Peyer's patch (tissue), 4 donors: ENCODE data around the gene CELF2.

Experiments
- CTCF ChIP-seq, 6 experiments: fragments of 450-650 bp in 4 of 6; fragments of 200-600 bp in 2 of 6; sonication (generic) in 1 of 6; IDR thresholded peaks; one replicate each; pipeline ENCODE4 v1.5.1; 2017 to 2019; ENCODE audit warnings: antibody characterized with exemption in 6 of 6, mild to moderate bottlenecking in 3 of 6, moderate library complexity in 1 of 6
- POLR2A ChIP-seq, 2 donors: fragments of 450-650 bp; IDR thresholded peaks; one replicate each; pipeline ENCODE4 v1.5.1; 2017; ENCODE audit warnings: antibody characterized with exemption in 2 of 2, mild to moderate bottlenecking in 2 of 2, moderate library complexity in 2 of 2

- TF ChIP-seq CTCF (IDR thresholded peaks at IDR 0.05) (no peak), POLR2A (IDR thresholded peaks at IDR 0.05) (no peak)
Measured at GRCh38 chr10:11158080-11158479, 140.4 kb downstream of the CELF2 start.
